ENCODE data around the gene CCL19. TPM values are rescaled to one million over a fixed set of nuclear protein-coding genes. Genes with fewer than 3 reads are reported as not detected.

The CCL19 gene
- total and polyA plus RNA-seq, 2 donors (not counting 3 experiments of a cell fraction or from before 2014, with no cell fraction given), result not detected

GRCh38 chr9:34701769-34702736, 11.0 kb upstream of the CCL19 start:
- POLR2A ChIA-PET, result no interaction called here
- H3K9ac ChIP-seq (replicated peaks; ENCODE audit: extremely low read depth, insufficient read depth, low read length), result peak overlapping the region; percentile 8
- no peaks in the 10 kb centered on the region for H3K36me3 ChIP-seq (ENCODE audit: control insufficient read depth in 2 of 2, extremely low read depth in 1 of 2, insufficient read depth in 2 of 2, low read length in 2 of 2)
- H3K27ac ChIP-seq (ENCODE audit: insufficient read depth, low read depth, low read length), result no peak overlapping the region
- no peaks in the 10 kb centered on the region for H3K79me2 ChIP-seq (ENCODE audit: control insufficient read depth, insufficient read depth, low read length)
- intact Hi-C loops (cut with micrococcal nuclease), result loop anchor here (1.0 kb wide), 1 partner anchor 27 kb away; no protein-coding TSS in a partner anchor
- H3K9me1 ChIP-seq (replicated peaks; ENCODE audit: control insufficient read depth, extremely low read depth, insufficient read depth, low read length), result no peaks in the 10 kb centered on the region
- peak overlapping the region; percentile 87 for H3K4me2 ChIP-seq (ENCODE audit: insufficient read depth, low read length)
- CTCF ChIA-PET, result interaction anchor here (0.5 to 3.7 kb wide), 54 partner anchors 9 to 645 kb away, joined by 3 to 92 read pairs (median 4); partner anchors contain the start of genes CCL19, CCL27, DCTN3 and GALT
- no peak for TF ChIP-seq MAX (IDR thresholded peaks at IDR 0.05; ENCODE audit: insufficient read depth, insufficient read length)
- peak; percentile 97 to 99 for TF ChIP-seq CTCF (IDR thresholded peaks at IDR 0.05; ENCODE audit: extremely low read depth in 1 of 2, insufficient read depth in 1 of 2, low read depth in 1 of 2, low read length in 2 of 2)
- TF ChIP-seq GATA2 (IDR thresholded peaks at IDR 0.05; ENCODE audit: insufficient read depth, insufficient read length, low read depth, low read length), result no peak
- TF ChIP-seq JUN (IDR thresholded peaks at IDR 0.05; ENCODE audit: borderline replicate concordance, insufficient read depth, insufficient read length, low read depth), result no peak
- no peak for TF ChIP-seq EZH2 (IDR thresholded peaks at IDR 0.05; ENCODE audit: borderline replicate concordance, low read depth, low read length, severe bottlenecking)
- H3K4me3 ChIP-seq (replicated peaks in 1 of 3; ENCODE audit: insufficient read depth in 1 of 3, low read depth in 1 of 3, low read length in 3 of 3), result peak overlapping the region; percentile 46 to 73 (median 66)
- peak; percentile 70 for FAIRE-seq
- peaks cover 4% of the 10 kb centered on the region for H3K4me1 ChIP-seq (ENCODE audit: control insufficient read depth, extremely low read depth, insufficient read depth, low read length)
- peaks cover 18 to 30% of the 10 kb centered on the region in 2 experiments for H3K27me3 ChIP-seq (ENCODE audit: control insufficient read depth in 2 of 2, insufficient read depth in 2 of 2, low read length in 2 of 2)
- dilution Hi-C loops (cut with MboI; ENCODE audit: extremely low pct_ligation_motif_present, low sequenced_read_pairs), result no loop called here
- no peaks in the 10 kb centered on the region for H4K20me1 ChIP-seq (replicated peaks; ENCODE audit: control insufficient read depth, extremely low read depth, insufficient read depth, low read length)
- H3K9me3 ChIP-seq (replicated peaks; ENCODE audit: control insufficient read depth, insufficient read depth, low read length), result no peaks in the 10 kb centered on the region
- DNase-seq (ENCODE audit: low read depth, low spot score), result peak; percentile 84
- H2AFZ ChIP-seq (ENCODE audit: low read depth, low read length), result peak overlapping the region; percentile 90
- no TSS peak for BruUV-seq (replicated peaks)

Data from endothelial cell of umbilical vein (primary cell).